ENCODE data around the gene CRIP2.

The CRIP2 gene

DNA sequence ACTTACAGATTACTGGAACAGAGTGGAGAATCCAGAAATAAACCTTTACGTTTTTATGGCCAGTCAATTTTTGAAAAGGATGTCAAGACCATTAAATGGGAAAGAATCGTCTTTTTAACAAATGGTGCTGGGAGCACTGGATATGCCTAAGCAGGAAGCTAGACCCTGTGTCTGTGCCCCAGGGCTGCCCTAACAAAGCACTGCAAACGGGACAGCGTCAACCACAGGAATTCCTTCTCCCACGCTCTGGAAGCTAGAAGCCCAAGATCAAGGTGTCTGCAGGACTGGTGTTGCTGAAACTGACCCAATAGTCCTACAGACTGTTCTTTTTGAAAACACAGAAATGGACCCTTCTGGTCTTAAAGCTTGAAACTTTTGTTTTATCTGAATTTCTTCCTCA lies 42.5 kb downstream of the CRIP2 start:
- H4K20me1 ChIP-seq (ENCODE audit: insufficient read depth, low read length), result no peaks in the 10 kb centered on the region
- no peaks in the 10 kb centered on the region for H3K4me1 ChIP-seq (ENCODE audit: insufficient read depth, low read length, severe bottlenecking)
- no peak overlapping the region for H2AFZ ChIP-seq (ENCODE audit: low read length)
- H3K9me2 ChIP-seq (ENCODE audit: low read depth, low read length), result no peaks in the 10 kb centered on the region
- H3K4me2 ChIP-seq (ENCODE audit: low read length), result no peak overlapping the region
- peaks cover 35% of the 10 kb centered on the region; the same call in 1 of the 2 replicates for H3K27me3 ChIP-seq (ENCODE audit: insufficient read depth, low read length)
- H3K36me3 ChIP-seq (ENCODE audit: insufficient read depth, low read length), result no peaks in the 10 kb centered on the region; the same call in 1 of the 2 replicates
- H3F3A ChIP-seq (ENCODE audit: insufficient read depth, low read length), result no peaks in the 10 kb centered on the region
- peaks cover 8% of the 10 kb centered on the region; the same call in 1 of the 2 replicates for H3K9me3 ChIP-seq (ENCODE audit: low read length)
- H3K9ac ChIP-seq (ENCODE audit: low read length), result no peak overlapping the region
- no peaks in the 10 kb centered on the region for H3K79me2 ChIP-seq (ENCODE audit: insufficient read depth, low read length)
- H3K27ac ChIP-seq (ENCODE audit: low read depth, low read length, poor library complexity, severe bottlenecking), result no peak overlapping the region
- no peak overlapping the region for H3K4me3 ChIP-seq (ENCODE audit: low read depth, low read length, poor library complexity, severe bottlenecking)
- TF ChIP-seq, protein P1, sequence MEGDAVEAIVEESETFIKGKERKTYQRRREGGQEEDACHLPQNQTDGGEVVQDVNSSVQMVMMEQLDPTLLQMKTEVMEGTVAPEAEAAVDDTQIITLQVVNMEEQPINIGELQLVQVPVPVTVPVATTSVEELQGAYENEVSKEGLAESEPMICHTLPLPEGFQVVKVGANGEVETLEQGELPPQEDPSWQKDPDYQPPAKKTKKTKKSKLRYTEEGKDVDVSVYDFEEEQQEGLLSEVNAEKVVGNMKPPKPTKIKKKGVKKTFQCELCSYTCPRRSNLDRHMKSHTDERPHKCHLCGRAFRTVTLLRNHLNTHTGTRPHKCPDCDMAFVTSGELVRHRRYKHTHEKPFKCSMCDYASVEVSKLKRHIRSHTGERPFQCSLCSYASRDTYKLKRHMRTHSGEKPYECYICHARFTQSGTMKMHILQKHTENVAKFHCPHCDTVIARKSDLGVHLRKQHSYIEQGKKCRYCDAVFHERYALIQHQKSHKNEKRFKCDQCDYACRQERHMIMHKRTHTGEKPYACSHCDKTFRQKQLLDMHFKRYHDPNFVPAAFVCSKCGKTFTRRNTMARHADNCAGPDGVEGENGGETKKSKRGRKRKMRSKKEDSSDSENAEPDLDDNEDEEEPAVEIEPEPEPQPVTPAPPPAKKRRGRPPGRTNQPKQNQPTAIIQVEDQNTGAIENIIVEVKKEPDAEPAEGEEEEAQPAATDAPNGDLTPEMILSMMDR (IDR thresholded peaks at IDR 0.05; ENCODE audit: low read length), result no peak
- TF ChIP-seq EZH2 (IDR thresholded peaks at IDR 0.05; ENCODE audit: borderline replicate concordance, low read length), result no peak

- no peak for TF ChIP-seq EZH2 (IDR thresholded peaks at IDR 0.05; ENCODE audit: borderline replicate concordance, low read length)
- TF ChIP-seq, protein P1 (IDR thresholded peaks at IDR 0.05; ENCODE audit: low read length), result no peak
- peaks cover 3% of the 10 kb centered on the region; the same call in 1 of the 2 replicates for H3F3A ChIP-seq (ENCODE audit: insufficient read depth, low read length)
- H3K36me3 ChIP-seq (ENCODE audit: insufficient read depth, low read length), result no peaks in the 10 kb centered on the region; the same call in 1 of the 2 replicates
- H2AFZ ChIP-seq (ENCODE audit: low read length), result no peak overlapping the region
- no peak overlapping the region for H3K9ac ChIP-seq (ENCODE audit: low read length)
- no peak overlapping the region for H3K27ac ChIP-seq (ENCODE audit: low read depth, low read length, poor library complexity, severe bottlenecking)
- H3K9me3 ChIP-seq (ENCODE audit: low read length), result 0 out of 2 replicates have a peak, but pooled peaks cover 5% of the 10 kb centered on the region
- no peaks in the 10 kb centered on the region for H3K9me2 ChIP-seq (ENCODE audit: low read depth, low read length)
- H3K4me3 ChIP-seq (ENCODE audit: low read depth, low read length, poor library complexity, severe bottlenecking), result no peak overlapping the region
- no peaks in the 10 kb centered on the region for H3K79me2 ChIP-seq (ENCODE audit: insufficient read depth, low read length)
- no peak overlapping the region for H3K4me2 ChIP-seq (ENCODE audit: low read length)
- H3K27me3 ChIP-seq (ENCODE audit: insufficient read depth, low read length), result peaks cover 30% of the 10 kb centered on the region; the same call in 1 of the 2 replicates
- H3K4me1 ChIP-seq (ENCODE audit: insufficient read depth, low read length, severe bottlenecking), result no peaks in the 10 kb centered on the region
- H4K20me1 ChIP-seq (ENCODE audit: insufficient read depth, low read length), result no peaks in the 10 kb centered on the region
These were observed 45.5 kb downstream of the CRIP2 start for GRCh38 chr14:105519946-105520698.

DNA sequence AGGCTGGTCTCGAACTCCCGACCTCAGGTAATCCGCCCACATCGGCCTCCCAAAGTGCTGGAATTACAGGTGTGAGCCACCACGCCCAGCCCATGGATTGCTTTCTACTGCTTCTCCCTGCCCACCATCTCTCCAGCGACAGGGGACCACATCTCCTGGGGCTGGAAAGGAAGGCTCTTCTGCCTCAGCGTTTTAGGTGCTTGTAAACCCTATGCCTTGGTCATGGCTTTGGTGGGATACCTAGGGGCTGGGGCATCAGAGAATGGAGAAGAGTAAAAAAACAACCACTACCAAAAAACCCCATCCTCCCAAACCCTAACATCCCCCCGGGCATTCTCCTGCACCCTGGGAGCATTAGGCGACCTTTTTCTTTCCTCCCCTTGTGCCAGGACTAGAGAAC lies 50.7 kb downstream of the CRIP2 start:
- no peak for TF ChIP-seq EZH2 (IDR thresholded peaks at IDR 0.05; ENCODE audit: borderline replicate concordance, low read length)
- TF ChIP-seq, protein P1 (IDR thresholded peaks at IDR 0.05; ENCODE audit: low read length), result no peak
- no peaks in the 10 kb centered on the region for H3K36me3 ChIP-seq (ENCODE audit: insufficient read depth, low read length)
- H3F3A ChIP-seq (ENCODE audit: insufficient read depth, low read length), result peaks cover 3% of the 10 kb centered on the region; the same call in 1 of the 2 replicates
- H3K4me2 ChIP-seq (ENCODE audit: low read length), result no peak overlapping the region
- H3K27ac ChIP-seq (ENCODE audit: low read depth, low read length, poor library complexity, severe bottlenecking), result no peak overlapping the region
- H3K27me3 ChIP-seq (ENCODE audit: insufficient read depth, low read length), result peaks cover 1% of the 10 kb centered on the region; the same call in 1 of the 2 replicates
- H3K4me1 ChIP-seq (ENCODE audit: insufficient read depth, low read length, severe bottlenecking), result peaks cover 32% of the 10 kb centered on the region
- H2AFZ ChIP-seq (ENCODE audit: low read length), result no peak overlapping the region
- H3K4me3 ChIP-seq (ENCODE audit: low read depth, low read length, poor library complexity, severe bottlenecking), result no peak overlapping the region
- H3K79me2 ChIP-seq (ENCODE audit: insufficient read depth, low read length), result no peaks in the 10 kb centered on the region
- no peak overlapping the region for H3K9ac ChIP-seq (ENCODE audit: low read length)
- no peaks in the 10 kb centered on the region for H4K20me1 ChIP-seq (ENCODE audit: insufficient read depth, low read length)
- no peaks in the 10 kb centered on the region for H3K9me3 ChIP-seq (ENCODE audit: low read length)
- H3K9me2 ChIP-seq (ENCODE audit: low read depth, low read length), result no peaks in the 10 kb centered on the region
